GM12892 (cell line): Measurements from ENCODE around the gene SEPTIN5.

Source experiments
- POLR2A ChIP-seq: IDR thresholded peaks from 2 replicates; pipeline ENCODE4 v1.6.1; 2011; ENCODE audit warnings: low read depth, low read length, control low read depth
- POLR2AphosphoS5 ChIP-seq: IDR thresholded peaks from 2 replicates; pipeline ENCODE4 v1.6.1; 2011; ENCODE audit warnings: low read depth, low read length, control low read depth

GRCh38 chr22:19703869-19704268 is 10.4 kb upstream of the SEPTIN5 start:
- TF ChIP-seq POLR2A (no peak), POLR2AphosphoS5 (no peak)
